Ectodermal cell (in vitro differentiated cells): ENCODE measurements around the gene RAPGEF1.
"Not testable (repeated sequence)": the region's sequence is repeated elsewhere in the genome, so short reads cannot be mapped to it uniquely, and the experiment has no call there.

Source experiments
- H3K27ac ChIP-seq: 2 replicates; pipeline ENCODE4 v1.7.0; 2013; ENCODE audit warnings: mild to moderate bottlenecking, low read depth, low read length; ENCODE audit not compliant: insufficient read depth, poor library complexity, severe bottlenecking
- H3K27me3 ChIP-seq: 2 replicates; pipeline ENCODE4 v1.7.0; 2013; ENCODE audit warnings: mild to moderate bottlenecking, low read length; ENCODE audit not compliant: insufficient read depth, control insufficient read depth, poor library complexity, severe bottlenecking
- H3K36me3 ChIP-seq: one replicate; pipeline ENCODE4 v1.7.0; 2013; ENCODE audit warnings: low read length; ENCODE audit not compliant: control insufficient read depth, insufficient read depth
- H3K4me1 ChIP-seq: one replicate; pipeline ENCODE4 v1.7.0; 2013; ENCODE audit warnings: low read length; ENCODE audit not compliant: control insufficient read depth, insufficient read depth
- H3K4me3 ChIP-seq: 2 replicates; pipeline ENCODE4 v1.7.0; 2013; ENCODE audit warnings: low read depth, low read length, control low read depth; ENCODE audit not compliant: insufficient read depth
- H3K9me3 ChIP-seq: 2 replicates; pipeline ENCODE4 v1.7.0; 2013; ENCODE audit warnings: mild to moderate bottlenecking, low read length, moderate library complexity; ENCODE audit not compliant: control insufficient read depth
- WGBS, 2 experiments: methylation state at CpG; one replicate each; pipeline ENCODE4 v1.1.7; 2013; ENCODE audit warnings: missing lambda C conversion rate in 2 of 2; 5-methylcytosine and 5-hydroxymethylcytosine counted together

RAPGEF1 gene

GRCh38 chr9:131772940-131773339 lies 33.1 kb upstream of the RAPGEF1 start:
- no peaks in the 10 kb centered on the region for H3K4me1 ChIP-seq
- H3K9me3 ChIP-seq: no peaks in the 10 kb centered on the region
- H3K27me3 ChIP-seq: no peaks in the 10 kb centered on the region
- no peaks in the 10 kb centered on the region for H3K36me3 ChIP-seq
- 84 to 87% methylated on average over 3 of the region's 3 CpGs for WGBS, 2 experiments
- no peak overlapping the region for H3K27ac ChIP-seq
- no peak overlapping the region for H3K4me3 ChIP-seq

GRCh38 chr9:131771646-131772045 lies 31.8 kb upstream of the RAPGEF1 start:
- no peaks in the 10 kb centered on the region for H3K9me3 ChIP-seq
- no peak overlapping the region for H3K4me3 ChIP-seq
- H3K27me3 ChIP-seq: no peaks in the 10 kb centered on the region
- H3K27ac ChIP-seq: no peak overlapping the region
- no peaks in the 10 kb centered on the region for H3K4me1 ChIP-seq
- WGBS, 2 experiments: 86 to 90% methylated on average over 3 of the region's 3 CpGs
- H3K36me3 ChIP-seq: no peaks in the 10 kb centered on the region

- 85% methylated on average over 3 of the region's 3 CpGs for whole genome bisulfite sequencing, 2 experiments
- Histone ChIP-seq H3K27me3 (no peaks in the 10 kb centered on the region), H3K27ac (no peak overlapping the region)
Observed at GRCh38 chr9:131769361-131769760, 29.5 kb upstream of the RAPGEF1 start.

GRCh38 chr9:131764568-131764967 lies 24.7 kb upstream of the RAPGEF1 start:
- no peaks in the 10 kb centered on the region for H3K9me3 ChIP-seq
- H3K4me1 ChIP-seq: no peaks in the 10 kb centered on the region
- H3K27ac ChIP-seq: no peak overlapping the region
- 87 to 96% methylated on average over 2 of the region's 2 CpGs for WGBS, 2 experiments
- peaks cover 3% of the 10 kb centered on the region for H3K27me3 ChIP-seq
- no peak overlapping the region for H3K4me3 ChIP-seq
- H3K36me3 ChIP-seq: no peaks in the 10 kb centered on the region

More at GRCh38 chr9:131769361-131769760, 29.5 kb upstream of the RAPGEF1 start:
- H3K4me1 ChIP-seq: no peaks in the 10 kb centered on the region
- no peaks in the 10 kb centered on the region for H3K36me3 ChIP-seq
- H3K4me3 ChIP-seq: no peak overlapping the region
- no peaks in the 10 kb centered on the region for H3K9me3 ChIP-seq

GRCh38 chr9:131762356-131762932 lies 22.6 kb upstream of the RAPGEF1 start:
- Histone ChIP-seq H3K27ac (no peak overlapping the region), H3K36me3 (no peaks in the 10 kb centered on the region), H3K4me1 (no peaks in the 10 kb centered on the region), H3K4me3 (no peak overlapping the region), H3K27me3 (peaks cover 3% of the 10 kb centered on the region), H3K9me3 (no peaks in the 10 kb centered on the region)
- WGBS, 2 experiments: 16 to 17% methylated on average over 38 of the region's 38 CpGs

- WGBS, 2 experiments: 87 to 92% methylated on average over 4 of the region's 4 CpGs
- no peak overlapping the region for H3K27ac ChIP-seq
- H3K4me3 ChIP-seq: no peak overlapping the region
Observed at GRCh38 chr9:131759017-131759647, 19.3 kb upstream of the RAPGEF1 start.

GRCh38 chr9:131757549-131757948 lies 17.7 kb upstream of the RAPGEF1 start:
- no peak overlapping the region for H3K27ac ChIP-seq
- H3K4me1 ChIP-seq: no peaks in the 10 kb centered on the region
- no peaks in the 10 kb centered on the region for H3K9me3 ChIP-seq
- H3K36me3 ChIP-seq: no peaks in the 10 kb centered on the region
- peaks cover 3% of the 10 kb centered on the region for H3K27me3 ChIP-seq
- no peak overlapping the region for H3K4me3 ChIP-seq
- 94 to 95% methylated on average over 3 of the region's 4 CpGs for WGBS, 2 experiments

More at GRCh38 chr9:131759017-131759647, 19.3 kb upstream of the RAPGEF1 start:
- Histone ChIP-seq H3K9me3 (no peaks in the 10 kb centered on the region), H3K27me3 (peaks cover 3% of the 10 kb centered on the region), H3K36me3 (no peaks in the 10 kb centered on the region), H3K4me1 (no peaks in the 10 kb centered on the region)

GRCh38 chr9:131755541-131756198 lies 15.8 kb upstream of the RAPGEF1 start:
- Histone ChIP-seq H3K4me3 (no peak overlapping the region), H3K9me3 (no peaks in the 10 kb centered on the region), H3K4me1 (no peaks in the 10 kb centered on the region), H3K36me3 (no peaks in the 10 kb centered on the region), H3K27me3 (no peaks in the 10 kb centered on the region), H3K27ac (no peak overlapping the region)
- WGBS, 2 experiments: 39 to 40% methylated on average over 12 of the region's 13 CpGs

GRCh38 chr9:131754846-131755245 lies 15.0 kb upstream of the RAPGEF1 start:
- Histone ChIP-seq H3K9me3 (no peaks in the 10 kb centered on the region), H3K27me3 (no peaks in the 10 kb centered on the region), H3K4me1 (no peaks in the 10 kb centered on the region), H3K36me3 (no peaks in the 10 kb centered on the region), H3K27ac (no peak overlapping the region), H3K4me3 (no peak overlapping the region)
- WGBS, 2 experiments: 73 to 78% methylated on average over 6 of the region's 6 CpGs

- not testable (repeated sequence) for H3K4me3 ChIP-seq, H3K27me3 ChIP-seq, H3K9me3 ChIP-seq, H3K27ac ChIP-seq, H3K36me3 ChIP-seq, H3K4me1 ChIP-seq
- 89 to 92% methylated on average over 9 of the region's 9 CpGs for WGBS, 2 experiments
Observed at GRCh38 chr9:131753751-131754150, 13.9 kb upstream of the RAPGEF1 start.
